Activated naive CD8-positive, alpha-beta T cell (primary cell): ENCODE data around the gene FLII.

Experiments used
- H3K27ac Mint-ChIP-seq: one replicate; pipeline ENCODE4 v1.8.0; 2021; ENCODE audit warnings: mixed read lengths
- H3K27me3 Mint-ChIP-seq: one replicate; pipeline ENCODE4 v1.8.0; 2021; ENCODE audit warnings: mixed read lengths
- H3K36me3 Mint-ChIP-seq: one replicate; pipeline ENCODE4 v1.8.0; 2021; ENCODE audit warnings: mixed read lengths
- H3K4me1 Mint-ChIP-seq: one replicate; pipeline ENCODE4 v1.8.0; 2021; ENCODE audit warnings: low read depth, mixed read lengths
- H3K4me3 Mint-ChIP-seq: one replicate; pipeline ENCODE4 v1.8.0; 2021; ENCODE audit warnings: mild to moderate bottlenecking, mixed read lengths
- H3K9me3 Mint-ChIP-seq: one replicate; pipeline ENCODE4 v1.8.0; 2021; ENCODE audit warnings: low read depth, mixed read lengths

The FLII gene

DNA sequence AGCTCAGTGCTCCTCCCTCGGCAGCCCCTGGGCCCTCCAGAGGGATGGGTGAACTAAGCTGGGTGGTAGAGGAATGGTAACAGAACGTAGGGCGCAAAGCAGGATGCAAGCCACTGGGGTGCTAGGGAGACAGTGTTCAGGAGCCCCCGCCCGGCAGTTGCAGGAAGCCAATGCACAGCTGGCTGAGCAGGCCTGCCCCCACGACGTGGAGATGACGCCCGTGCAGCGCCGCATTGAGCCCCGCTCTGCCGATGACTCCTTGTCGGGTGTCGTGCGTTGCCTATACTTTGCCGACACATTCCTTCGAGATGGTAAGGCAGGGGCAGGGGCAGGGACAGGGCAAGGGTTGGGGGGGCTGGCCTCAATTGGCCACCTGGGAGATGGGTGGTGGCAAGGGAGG, 20.2 kb downstream of the FLII start:
- no peak overlapping the region for H3K4me3 Mint-ChIP-seq

DNA sequence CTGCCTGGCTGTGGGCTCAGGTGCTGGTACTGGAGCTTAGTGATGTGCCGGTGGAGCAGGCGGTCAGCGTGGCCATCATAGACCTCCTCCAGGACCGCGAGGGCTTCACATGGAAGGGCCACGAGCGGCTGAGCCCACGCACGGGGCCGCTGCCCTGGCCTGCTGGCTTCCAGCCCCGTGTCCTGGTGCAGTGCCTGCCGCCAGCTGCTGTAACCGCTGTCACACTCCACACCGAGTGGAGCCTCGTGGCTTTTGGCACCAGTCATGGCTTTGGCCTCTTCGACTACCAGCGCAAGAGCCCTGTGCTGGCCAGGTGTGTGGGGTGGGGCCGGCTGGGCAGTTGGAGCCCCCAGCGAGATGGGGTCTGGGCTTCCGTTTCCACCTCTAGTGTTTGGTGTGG, 21.1 kb downstream of the FLII start:
- Mint-ChIP-seq H3K27me3 (no peaks in the 10 kb centered on the region), H3K27ac (no peak overlapping the region), H3K4me1 (no peaks in the 10 kb centered on the region), H3K36me3 (no peaks in the 10 kb centered on the region), H3K9me3 (no peaks in the 10 kb centered on the region), H3K4me3 (no peak overlapping the region)

More for the DNA sequence above, 20.2 kb downstream of the FLII start:
- Mint-ChIP-seq H3K4me1 (no peaks in the 10 kb centered on the region), H3K36me3 (no peaks in the 10 kb centered on the region), H3K27ac (no peak overlapping the region), H3K27me3 (no peaks in the 10 kb centered on the region), H3K9me3 (no peaks in the 10 kb centered on the region)

DNA sequence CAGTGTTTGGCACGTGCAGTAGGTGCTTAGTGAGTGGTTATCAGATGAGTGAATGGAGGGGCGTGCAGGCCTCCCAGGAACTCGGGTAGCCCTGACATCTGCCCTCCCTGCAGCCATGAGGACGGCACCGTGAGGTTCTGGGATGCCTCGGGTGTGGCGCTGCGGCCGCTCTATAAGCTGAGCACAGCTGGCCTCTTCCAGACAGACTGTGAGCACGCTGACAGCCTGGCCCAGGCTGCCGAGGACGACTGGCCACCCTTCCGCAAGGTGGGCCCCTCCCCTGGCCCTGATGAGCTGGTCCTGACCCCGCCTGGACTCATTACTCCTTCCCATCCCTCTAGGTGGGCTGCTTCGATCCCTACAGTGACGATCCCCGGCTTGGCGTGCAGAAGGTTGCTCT, 22.0 kb downstream of the FLII start:
- H3K9me3 Mint-ChIP-seq: no peaks in the 10 kb centered on the region
- no peaks in the 10 kb centered on the region for H3K36me3 Mint-ChIP-seq
- H3K27ac Mint-ChIP-seq: no peak overlapping the region
- H3K4me1 Mint-ChIP-seq: no peaks in the 10 kb centered on the region
- no peak overlapping the region for H3K4me3 Mint-ChIP-seq
- no peaks in the 10 kb centered on the region for H3K27me3 Mint-ChIP-seq

DNA sequence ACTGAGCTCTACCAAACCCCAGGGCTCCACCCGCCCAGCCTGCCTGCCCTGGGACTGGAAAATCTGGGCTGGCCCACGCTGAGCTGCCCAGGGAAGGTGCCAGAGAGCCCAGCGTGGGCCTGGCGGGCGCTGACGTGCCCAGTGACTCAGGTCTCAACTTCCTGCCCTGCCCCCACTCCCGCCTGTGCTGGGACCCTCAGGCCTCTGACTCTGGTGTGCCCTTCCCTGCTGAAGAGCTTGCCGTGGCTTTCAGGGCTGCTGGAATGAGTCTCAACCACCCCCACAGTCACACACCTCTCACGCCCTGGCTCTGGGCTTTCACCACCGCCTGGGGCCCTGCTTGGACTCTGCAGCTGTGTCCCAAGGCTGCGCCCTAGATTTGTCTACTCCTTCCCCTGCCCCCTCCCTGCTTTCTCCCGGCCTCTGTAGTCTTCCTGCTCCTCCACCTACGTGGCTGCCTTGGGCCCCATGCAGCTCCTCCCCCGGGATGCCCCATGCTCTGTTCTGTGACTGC, 22.7 kb downstream of the FLII start:
- no peak overlapping the region for H3K27ac Mint-ChIP-seq
- no peak overlapping the region for H3K4me3 Mint-ChIP-seq
- H3K27me3 Mint-ChIP-seq: no peaks in the 10 kb centered on the region
- H3K9me3 Mint-ChIP-seq: no peaks in the 10 kb centered on the region
- no peaks in the 10 kb centered on the region for H3K36me3 Mint-ChIP-seq
- no peaks in the 10 kb centered on the region for H3K4me1 Mint-ChIP-seq

DNA sequence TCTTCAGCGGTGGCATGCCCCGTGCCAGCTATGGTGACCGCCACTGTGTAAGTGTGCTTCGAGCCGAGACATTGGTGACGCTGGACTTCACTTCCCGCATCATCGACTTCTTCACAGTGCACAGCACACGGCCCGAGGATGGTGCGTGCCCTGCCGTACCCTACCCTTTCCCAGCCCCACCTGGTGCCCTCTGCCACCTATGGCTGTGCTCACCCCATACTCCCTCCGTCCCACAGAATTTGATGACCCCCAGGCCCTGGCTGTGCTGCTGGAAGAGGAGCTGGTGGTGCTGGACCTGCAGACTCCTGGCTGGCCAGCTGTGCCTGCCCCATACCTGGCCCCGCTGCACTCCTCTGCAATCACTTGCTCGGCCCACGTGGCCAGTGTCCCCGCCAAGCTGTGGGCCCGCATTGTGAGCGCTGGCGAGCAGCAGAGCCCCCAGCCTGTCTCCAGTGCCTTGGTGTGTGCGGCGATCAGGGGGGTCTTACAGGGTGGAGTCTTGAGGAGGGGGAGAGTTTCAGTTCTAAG, 23.6 kb downstream of the FLII start:
- H3K4me3 Mint-ChIP-seq: no peak overlapping the region
- H3K4me1 Mint-ChIP-seq: no peaks in the 10 kb centered on the region
- no peaks in the 10 kb centered on the region for H3K27me3 Mint-ChIP-seq
- no peaks in the 10 kb centered on the region for H3K9me3 Mint-ChIP-seq
- H3K27ac Mint-ChIP-seq: no peak overlapping the region
- H3K36me3 Mint-ChIP-seq: no peaks in the 10 kb centered on the region

DNA sequence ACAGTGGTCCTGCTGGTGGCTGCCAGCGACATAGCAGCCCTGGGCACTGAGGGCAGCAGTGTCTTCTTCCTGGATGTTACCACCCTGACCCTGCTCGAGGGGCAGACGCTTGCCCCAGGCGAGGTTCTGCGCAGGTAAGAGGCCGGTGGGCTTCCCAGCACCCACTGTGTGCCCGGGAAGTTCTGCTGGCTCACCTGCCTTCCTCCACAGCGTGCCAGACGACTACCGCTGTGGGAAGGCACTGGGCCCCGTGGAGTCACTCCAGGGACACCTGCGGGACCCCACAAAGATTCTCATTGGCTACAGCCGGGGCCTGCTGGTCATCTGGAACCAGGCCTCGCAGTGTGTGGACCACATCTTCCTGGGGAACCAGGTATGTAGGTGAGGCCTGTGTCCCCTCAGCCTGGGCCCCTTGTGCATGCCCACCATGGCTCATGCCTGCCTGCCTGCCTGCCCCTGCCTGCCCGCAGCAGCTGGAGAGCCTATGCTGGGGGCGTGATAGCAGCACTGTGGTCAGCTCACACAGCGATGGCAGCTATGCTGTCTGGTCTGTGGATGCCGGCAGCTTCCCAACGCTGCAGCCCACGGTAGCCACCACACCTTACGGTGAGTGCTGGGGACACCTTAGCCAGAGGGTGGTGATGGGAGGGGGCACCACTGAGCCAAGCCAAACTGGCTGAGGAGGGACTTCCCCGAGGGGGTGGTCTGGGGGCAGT, 24.6 kb downstream of the FLII start:
- H3K9me3 Mint-ChIP-seq: no peaks in the 10 kb centered on the region
- H3K27me3 Mint-ChIP-seq: no peaks in the 10 kb centered on the region
- H3K4me1 Mint-ChIP-seq: no peaks in the 10 kb centered on the region
- H3K27ac Mint-ChIP-seq: no peak overlapping the region
- no peaks in the 10 kb centered on the region for H3K36me3 Mint-ChIP-seq
- H3K4me3 Mint-ChIP-seq: no peak overlapping the region

DNA sequence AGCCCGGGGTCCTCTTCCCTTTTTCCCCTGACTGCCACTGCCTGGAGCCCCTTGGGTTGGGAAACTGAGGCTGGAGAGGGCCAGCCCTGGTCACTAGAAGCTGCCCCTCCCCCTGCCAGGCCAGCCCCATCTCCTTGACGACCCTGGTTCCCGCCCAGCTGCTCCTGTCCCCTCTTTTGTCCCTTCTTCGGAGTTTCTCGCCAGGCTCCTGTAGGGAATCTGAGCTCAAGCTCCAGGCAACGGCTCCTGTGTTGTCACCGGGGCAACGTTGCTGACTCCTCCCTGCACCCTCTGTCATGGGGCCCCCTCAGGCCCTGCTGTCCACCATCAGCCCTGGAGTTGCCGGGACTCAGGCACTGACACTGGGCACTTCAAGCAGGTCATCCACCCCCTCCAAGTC, 27.4 kb downstream of the FLII start:
- Mint-ChIP-seq H3K36me3 (no peaks in the 10 kb centered on the region), H3K9me3 (no peaks in the 10 kb centered on the region), H3K27ac (no peak overlapping the region), H3K27me3 (no peaks in the 10 kb centered on the region), H3K4me3 (no peak overlapping the region), H3K4me1 (peaks cover 13% of the 10 kb centered on the region)

DNA sequence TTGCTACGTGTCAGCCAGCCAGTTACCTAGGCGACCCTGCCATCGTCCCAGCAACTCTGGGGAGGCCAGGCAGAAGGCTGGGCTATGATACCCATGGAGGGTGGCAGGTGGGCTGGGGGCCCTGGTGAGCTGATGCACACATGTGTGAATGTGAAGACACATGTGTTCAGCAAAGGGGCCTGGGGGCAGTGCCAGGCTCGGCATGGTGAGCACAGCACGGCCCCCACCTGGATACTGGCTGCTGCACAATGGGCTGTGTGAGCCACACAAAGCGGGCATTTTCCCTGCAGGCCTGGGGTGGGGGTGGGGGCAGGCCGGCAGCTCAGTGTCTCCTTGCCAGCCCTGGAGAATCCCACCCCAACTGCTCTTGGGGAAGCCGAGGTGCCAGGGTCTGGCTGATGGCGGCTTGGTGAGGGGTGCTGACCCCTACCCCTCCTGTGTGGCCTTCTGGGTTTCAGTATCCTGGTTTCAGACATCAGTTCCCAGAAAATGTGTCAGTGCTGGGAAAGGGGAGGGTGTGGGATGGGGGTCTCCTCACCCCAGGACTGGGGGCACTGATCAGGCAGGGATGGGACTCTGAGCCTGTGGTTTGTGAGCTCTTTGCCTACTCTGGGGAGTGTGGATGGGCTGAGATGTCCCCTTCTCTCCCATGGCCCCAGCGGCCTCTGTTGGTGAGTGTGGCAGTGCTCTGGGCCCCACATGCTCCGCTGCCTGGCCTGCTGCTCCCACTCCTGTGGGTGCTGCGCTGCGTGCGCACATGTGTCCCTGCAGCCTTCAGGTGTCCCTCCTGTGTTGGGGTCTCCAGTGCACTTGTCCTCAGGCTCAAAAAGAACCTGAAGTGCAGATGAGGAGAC, 28.0 kb downstream of the FLII start:
- no peaks in the 10 kb centered on the region for H3K36me3 Mint-ChIP-seq

DNA sequence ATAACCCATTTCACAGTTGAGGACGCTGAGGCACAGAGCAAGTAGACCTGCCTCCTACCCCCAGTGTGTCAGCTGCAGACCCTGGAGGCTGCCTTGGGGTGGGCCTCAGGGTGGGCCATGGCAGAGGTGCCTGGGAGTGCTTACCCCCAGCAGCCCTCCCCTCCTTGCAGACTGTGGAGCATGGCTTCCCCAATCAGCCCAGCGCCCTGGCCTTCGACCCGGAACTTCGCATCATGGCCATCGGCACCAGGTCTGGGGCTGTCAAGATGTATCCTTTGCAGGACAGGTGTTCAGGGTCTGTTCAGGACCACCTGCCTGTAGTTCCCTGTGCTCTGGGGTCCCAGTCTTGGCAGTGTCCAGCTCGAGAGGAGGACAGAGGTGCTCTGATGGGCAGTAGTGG, 28.8 kb downstream of the FLII start:
- H3K36me3 Mint-ChIP-seq: no peaks in the 10 kb centered on the region
- peaks cover 18% of the 10 kb centered on the region for H3K4me1 Mint-ChIP-seq
- H3K27me3 Mint-ChIP-seq: no peaks in the 10 kb centered on the region
- H3K4me3 Mint-ChIP-seq: no peak overlapping the region
- no peaks in the 10 kb centered on the region for H3K9me3 Mint-ChIP-seq
- H3K27ac Mint-ChIP-seq: no peak overlapping the region

More for the DNA sequence above, 28.0 kb downstream of the FLII start:
- Mint-ChIP-seq H3K27me3 (no peaks in the 10 kb centered on the region), H3K4me1 (peaks cover 16% of the 10 kb centered on the region), H3K4me3 (no peak overlapping the region), H3K27ac (no peak overlapping the region), H3K9me3 (no peaks in the 10 kb centered on the region)

DNA sequence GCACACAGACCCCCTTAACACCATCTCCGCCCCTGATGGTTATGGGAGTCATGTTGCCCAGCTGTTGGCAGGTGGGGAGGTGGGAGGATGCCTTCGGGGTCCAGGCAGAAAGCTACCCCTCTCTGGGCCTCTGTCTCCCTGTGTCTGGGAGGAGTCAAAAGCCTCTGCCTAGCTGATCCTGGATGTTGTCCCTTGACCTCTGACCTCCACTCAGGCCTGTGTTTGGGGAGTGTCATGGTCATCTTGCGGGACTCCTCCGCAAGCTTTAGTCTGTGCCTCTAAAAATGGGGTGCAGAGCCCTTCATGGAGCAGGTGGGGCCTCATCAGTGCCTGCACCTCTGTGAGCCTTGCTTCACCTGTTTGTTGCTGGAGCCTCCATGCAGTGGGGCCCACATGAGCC, 29.3 kb downstream of the FLII start:
- H3K36me3 Mint-ChIP-seq: no peaks in the 10 kb centered on the region
- H3K27me3 Mint-ChIP-seq: no peaks in the 10 kb centered on the region
- H3K27ac Mint-ChIP-seq: no peak overlapping the region
- no peaks in the 10 kb centered on the region for H3K9me3 Mint-ChIP-seq
- no peak overlapping the region for H3K4me3 Mint-ChIP-seq
- peaks cover 18% of the 10 kb centered on the region for H3K4me1 Mint-ChIP-seq

DNA sequence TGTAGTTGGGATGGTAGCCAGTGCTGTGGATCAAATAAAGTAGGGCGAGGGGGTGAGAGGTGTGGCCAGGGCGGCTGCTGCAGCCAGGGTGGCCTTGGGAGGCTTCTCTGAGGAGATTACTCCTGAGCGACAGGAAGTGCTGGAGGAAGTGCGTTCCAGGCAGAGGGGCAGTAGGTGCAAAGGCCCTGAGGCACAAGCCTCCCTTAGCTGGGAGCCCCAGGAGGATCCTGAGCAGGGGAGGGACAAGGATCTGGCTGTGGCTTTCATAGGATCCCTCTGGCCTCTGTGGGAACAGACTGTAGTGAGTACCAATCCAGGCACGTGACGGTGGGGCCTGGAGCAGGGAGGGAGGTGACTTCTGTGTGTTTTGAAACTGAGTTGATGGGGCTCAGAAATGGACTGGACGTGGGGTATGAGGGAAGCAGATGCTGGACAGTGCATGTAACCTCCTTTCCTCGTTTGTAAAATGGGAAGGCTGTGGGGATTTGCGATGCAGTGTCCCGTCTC, 30.3 kb downstream of the FLII start:
- Mint-ChIP-seq H3K27me3 (no peaks in the 10 kb centered on the region), H3K36me3 (no peaks in the 10 kb centered on the region), H3K9me3 (no peaks in the 10 kb centered on the region), H3K4me1 (peaks cover 18% of the 10 kb centered on the region), H3K4me3 (no peak overlapping the region), H3K27ac (no peak overlapping the region)

DNA sequence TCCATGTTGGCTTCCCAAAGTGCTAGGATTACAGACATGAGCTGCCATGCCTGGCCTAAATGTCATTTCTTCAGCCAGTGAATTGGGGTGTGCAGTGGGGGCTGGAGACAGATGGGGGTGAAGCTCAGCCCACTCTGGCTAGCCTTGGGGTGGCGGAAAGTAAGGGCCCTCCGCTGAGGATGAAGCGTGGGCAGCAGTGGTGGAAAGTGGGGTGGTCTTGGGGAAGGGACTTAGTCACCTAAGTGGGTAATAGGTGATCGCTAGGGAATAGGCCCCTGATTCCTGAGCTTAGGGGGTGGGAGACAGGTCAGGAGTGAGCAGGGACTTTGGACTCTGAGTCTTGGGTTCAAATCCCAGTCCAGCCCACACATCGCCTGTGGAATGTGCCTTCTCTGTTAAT, 30.9 kb downstream of the FLII start:
- Mint-ChIP-seq H3K4me3 (no peak overlapping the region), H3K27ac (no peak overlapping the region), H3K4me1 (peaks cover 18% of the 10 kb centered on the region), H3K36me3 (no peaks in the 10 kb centered on the region), H3K27me3 (no peaks in the 10 kb centered on the region), H3K9me3 (no peaks in the 10 kb centered on the region)

DNA sequence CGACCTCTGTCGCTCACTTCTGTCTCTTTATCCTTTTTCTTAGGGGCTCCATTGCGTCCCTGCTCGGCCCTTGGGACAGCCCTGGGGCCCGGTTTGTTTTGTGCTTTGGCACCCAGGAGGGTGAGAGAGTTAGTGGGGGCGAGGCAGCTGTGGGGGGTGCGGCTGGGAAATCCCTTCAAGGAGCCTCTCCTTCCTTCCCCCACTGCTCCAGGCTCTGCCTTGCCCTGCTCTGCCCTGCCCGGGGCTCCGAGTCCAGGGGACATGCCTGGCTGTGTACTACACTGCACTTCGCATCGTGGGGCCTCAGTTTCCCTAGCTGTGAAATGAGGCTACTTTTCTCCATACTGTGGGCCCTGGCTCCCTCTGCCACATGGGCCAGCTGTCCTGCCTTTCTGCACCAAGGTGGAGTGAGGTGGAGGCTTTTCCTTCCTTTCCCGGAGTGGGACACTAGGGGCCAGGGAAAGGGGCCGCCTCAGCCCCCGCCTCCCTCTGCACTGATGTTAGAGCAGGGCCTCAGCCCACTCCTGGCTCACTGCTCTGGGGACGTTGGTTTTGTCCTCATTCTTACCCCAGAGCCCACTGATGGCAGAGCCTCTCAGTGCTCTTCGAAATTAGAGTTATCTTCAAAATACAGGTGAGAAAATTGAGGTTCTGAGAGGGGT, 32.1 kb downstream of the FLII start:
- peak overlapping the region; percentile 95 for H3K27ac Mint-ChIP-seq
- H3K36me3 Mint-ChIP-seq: no peaks in the 10 kb centered on the region
- peak overlapping the region; percentile 99 for H3K4me3 Mint-ChIP-seq
- peaks cover 18% of the 10 kb centered on the region for H3K4me1 Mint-ChIP-seq
- no peaks in the 10 kb centered on the region for H3K27me3 Mint-ChIP-seq
- no peaks in the 10 kb centered on the region for H3K9me3 Mint-ChIP-seq

DNA sequence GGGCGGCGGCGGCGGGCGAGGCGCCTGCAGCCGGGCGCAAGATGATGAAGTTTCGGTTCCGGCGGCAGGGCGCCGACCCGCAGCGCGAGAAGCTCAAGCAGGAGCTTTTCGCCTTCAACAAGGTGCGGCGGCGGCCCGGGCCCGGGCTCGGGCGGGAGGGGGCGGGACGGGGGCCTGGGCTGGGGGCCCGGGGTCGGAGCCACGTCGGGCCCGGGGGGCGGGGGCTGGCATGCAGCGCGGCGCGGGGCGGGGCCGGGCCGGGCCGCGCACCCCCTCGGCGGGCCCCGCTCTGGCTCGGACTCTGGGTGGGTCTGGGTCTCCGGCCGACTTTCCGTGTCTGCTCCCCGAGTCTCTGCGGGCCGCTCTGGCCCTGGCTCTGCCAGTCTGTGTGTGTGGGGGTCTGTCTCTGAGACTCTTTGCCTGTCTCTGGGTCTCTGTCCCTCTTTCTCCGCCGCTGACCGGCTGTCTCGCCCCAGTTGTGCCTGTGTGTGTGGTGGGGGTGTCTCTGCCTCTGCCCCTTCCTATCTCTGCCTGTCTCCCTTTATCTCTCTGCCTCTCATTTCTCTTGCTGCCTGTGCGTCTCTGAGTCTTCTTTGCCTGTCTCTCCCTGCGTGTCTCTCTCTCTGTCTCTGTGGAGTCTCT, 32.8 kb downstream of the FLII start:
- Mint-ChIP-seq H3K36me3 (no peaks in the 10 kb centered on the region), H3K27ac (peak overlapping the region; percentile 95), H3K27me3 (no peaks in the 10 kb centered on the region), H3K4me3 (peak overlapping the region; percentile 99), H3K9me3 (no peaks in the 10 kb centered on the region), H3K4me1 (peaks cover 18% of the 10 kb centered on the region)
